ENCODE data around the gene RALGPS1. TPM values are rescaled to one million over a fixed set of nuclear protein-coding genes. Genes with fewer than 3 reads are reported as not detected.
A peak's percentile ranks its signal among the peaks of the same experiment; 100 is the strongest.

Gene RALGPS1
- polyA plus RNA-seq, 2 donors = 3.8 to 6.4 TPM

DNA sequence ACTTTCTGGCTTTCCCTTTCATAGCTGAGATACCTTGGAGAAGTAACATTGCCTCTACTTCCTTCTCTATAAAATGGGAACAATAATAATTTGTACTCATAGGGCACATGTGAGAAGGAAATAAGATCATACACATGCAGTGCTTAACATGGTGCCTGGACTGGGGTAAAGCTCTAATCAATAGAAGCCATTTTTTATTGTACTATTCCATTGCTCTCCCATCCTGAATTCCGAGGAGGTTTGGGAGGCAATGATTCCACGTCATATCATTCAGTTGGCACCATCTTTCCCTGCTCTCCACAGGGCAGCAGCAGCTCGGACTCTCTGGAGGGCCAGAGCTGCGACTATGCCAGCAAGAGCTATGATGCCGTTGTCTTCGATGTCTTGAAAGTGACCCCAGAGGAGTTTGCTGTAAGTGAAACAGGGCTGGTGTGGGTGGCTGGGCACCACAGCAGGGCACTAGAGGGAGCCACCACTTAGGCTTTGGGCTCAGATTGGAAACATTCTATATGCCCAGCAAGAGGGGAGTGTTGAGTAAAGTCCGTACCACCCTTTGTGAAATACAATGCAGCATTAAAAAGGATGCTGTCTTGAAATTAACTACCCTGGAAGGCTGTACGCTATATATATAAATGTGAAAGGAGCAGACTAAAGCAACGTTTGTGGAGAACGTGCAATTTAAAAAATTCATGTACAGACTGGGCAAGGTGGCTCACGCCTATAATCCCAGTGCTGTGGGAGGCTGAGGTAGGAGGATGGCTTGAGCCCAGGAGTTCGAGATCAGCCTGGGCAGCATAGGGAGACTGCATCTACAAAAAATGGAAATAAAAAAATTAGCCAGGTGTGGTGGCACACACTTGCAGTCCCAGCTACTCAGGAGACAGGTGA is 51.2 kb downstream of the RALGPS1 start:
- 62 to 73% methylated on average over 12 of the region's 12 CpGs for WGBS, 2 donors
- Histone ChIP-seq H3K36me3 (ENCODE audit: control insufficient read depth in 2 of 2, insufficient read depth in 2 of 2, low read length in 1 of 2) (peaks cover 0 to 3% of the 10 kb centered on the region in 2 donors), H3K4me3 (ENCODE audit: low read depth in 1 of 2, low read length in 2 of 2) (no peak overlapping the region), H3K27ac (ENCODE audit: low read depth in 2 of 2, low read length in 1 of 2) (no peak overlapping the region), H3K9me3 (ENCODE audit: control insufficient read depth in 2 of 2, insufficient read depth in 1 of 2, low read depth in 1 of 2, low read length in 1 of 2) (no peaks in the 10 kb centered on the region), H3K4me1 (ENCODE audit: control insufficient read depth in 2 of 2, insufficient read depth in 2 of 2, low read length in 1 of 2) (no peaks in the 10 kb centered on the region), H3K27me3 (ENCODE audit: control insufficient read depth in 1 of 2, insufficient read depth in 2 of 2, low read length in 2 of 2) (no peaks in the 10 kb centered on the region)

DNA sequence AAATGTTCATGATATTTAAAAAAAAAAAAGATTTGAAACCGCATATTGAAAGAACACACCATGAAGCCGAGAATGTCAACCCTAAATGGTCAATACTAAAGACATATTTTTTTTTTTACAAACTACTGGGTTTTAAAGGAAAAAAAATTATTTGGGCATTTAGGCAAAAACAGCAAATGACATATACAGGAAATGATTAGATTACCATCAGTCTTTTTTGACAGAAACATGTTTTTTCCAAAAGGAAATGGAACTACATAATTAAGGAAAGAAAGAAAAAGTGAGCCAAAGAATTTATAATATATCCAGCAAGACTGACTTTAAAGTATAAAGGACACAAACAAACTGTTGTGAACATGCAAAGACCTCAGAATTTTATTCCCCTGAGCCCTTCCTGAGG is 56.7 kb downstream of the RALGPS1 start:
- Histone ChIP-seq H3K4me3 (ENCODE audit: low read depth in 1 of 2, low read length in 2 of 2) (no peak overlapping the region), H3K27me3 (ENCODE audit: control insufficient read depth in 1 of 2, insufficient read depth in 2 of 2, low read length in 2 of 2) (no peaks in the 10 kb centered on the region), H3K36me3 (ENCODE audit: control insufficient read depth in 2 of 2, insufficient read depth in 2 of 2, low read length in 1 of 2) (peaks cover 0 to 3% of the 10 kb centered on the region in 2 donors), H3K27ac (ENCODE audit: low read depth in 2 of 2, low read length in 1 of 2) (no peak overlapping the region), H3K4me1 (ENCODE audit: control insufficient read depth in 2 of 2, insufficient read depth in 2 of 2, low read length in 1 of 2) (no peaks in the 10 kb centered on the region), H3K9me3 (ENCODE audit: control insufficient read depth in 2 of 2, insufficient read depth in 1 of 2, low read depth in 1 of 2, low read length in 1 of 2) (no peaks in the 10 kb centered on the region)
- WGBS, 2 donors = 91 to 95% methylated on average over 2 of the region's 2 CpGs

DNA sequence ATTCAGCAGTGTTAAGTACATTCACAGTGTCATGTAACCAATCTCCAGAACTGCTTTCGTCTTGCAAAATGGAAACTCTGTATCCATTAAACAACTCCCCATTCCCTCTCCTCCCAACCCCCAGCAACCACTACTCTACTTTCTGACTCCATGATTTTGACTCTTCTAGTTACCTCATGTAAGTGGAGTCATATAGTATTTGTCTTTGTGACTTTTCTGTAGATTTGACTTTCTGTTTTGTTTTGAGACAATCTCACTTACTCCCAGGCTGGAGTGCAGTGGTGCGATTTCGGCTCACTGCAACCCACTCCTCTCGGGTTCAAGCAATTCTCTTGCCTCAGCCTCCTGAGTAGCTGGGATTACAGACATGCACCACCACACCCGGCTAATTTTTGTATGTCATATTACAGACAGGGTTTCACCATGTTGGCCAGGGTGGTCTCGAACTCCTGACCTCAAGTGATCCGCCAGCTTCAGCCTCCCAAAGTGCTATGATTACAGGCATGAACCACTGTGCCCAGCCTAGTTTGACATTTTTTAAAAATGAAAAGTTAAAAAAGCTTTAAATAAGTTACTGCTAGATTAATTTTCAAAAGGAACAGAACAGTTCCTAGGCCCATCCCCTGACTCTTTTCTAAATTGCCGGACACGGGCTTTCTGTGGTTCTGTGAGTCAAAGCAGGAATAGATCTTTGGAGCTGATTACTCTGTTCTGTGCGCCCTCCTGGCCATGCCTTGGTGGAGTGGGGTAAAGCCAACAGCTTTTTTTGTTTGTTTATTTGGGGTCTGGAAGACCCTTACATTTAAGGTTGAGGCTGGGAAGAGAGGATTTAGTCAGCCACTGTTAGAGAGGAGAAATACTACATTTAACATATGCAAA is 59.3 kb downstream of the RALGPS1 start:
- no peak overlapping the region for H3K4me3 ChIP-seq (ENCODE audit: low read depth in 1 of 2, low read length in 2 of 2)

DNA sequence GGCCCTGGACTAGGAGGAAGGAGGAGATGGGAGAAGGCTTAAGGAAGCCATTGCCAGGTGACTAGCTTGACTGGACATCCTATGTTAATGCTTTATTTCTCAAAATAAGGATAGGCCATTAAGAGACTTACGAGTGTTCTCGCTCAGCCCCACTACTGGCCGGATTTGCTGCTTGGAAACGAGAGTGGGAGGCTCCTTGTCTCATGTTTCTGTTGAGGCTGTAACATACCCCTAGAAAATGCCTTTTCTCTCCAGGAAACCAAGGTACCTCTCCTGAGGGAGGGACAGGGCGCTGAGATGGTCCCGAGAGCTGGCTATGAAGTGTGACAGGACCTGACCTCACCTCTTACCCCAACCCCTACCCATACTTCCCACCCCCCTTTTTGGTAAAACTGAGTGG is 60.0 kb downstream of the RALGPS1 start:
- WGBS, 2 donors = 92 to 93% methylated on average over 6 of the region's 6 CpGs
- H3K9me3 ChIP-seq (ENCODE audit: control insufficient read depth in 2 of 2, insufficient read depth in 1 of 2, low read depth in 1 of 2, low read length in 1 of 2) = no peaks in the 10 kb centered on the region
- no peaks in the 10 kb centered on the region for H3K27me3 ChIP-seq (ENCODE audit: control insufficient read depth in 1 of 2, insufficient read depth in 2 of 2, low read length in 2 of 2)
- H3K36me3 ChIP-seq (ENCODE audit: control insufficient read depth in 2 of 2, insufficient read depth in 2 of 2, low read length in 1 of 2) = no peaks in the 10 kb centered on the region
- H3K4me3 ChIP-seq (ENCODE audit: low read depth in 1 of 2, low read length in 2 of 2) = no peak overlapping the region
- no peak overlapping the region for H3K27ac ChIP-seq (ENCODE audit: low read depth in 2 of 2, low read length in 1 of 2)
- no peaks in the 10 kb centered on the region for H3K4me1 ChIP-seq (ENCODE audit: control insufficient read depth in 2 of 2, insufficient read depth in 2 of 2, low read length in 1 of 2)

More for the DNA sequence above, 59.3 kb downstream of the RALGPS1 start:
- WGBS, 2 donors = 92 to 94% methylated on average over 10 of the region's 10 CpGs
- no peaks in the 10 kb centered on the region for H3K4me1 ChIP-seq (ENCODE audit: control insufficient read depth in 2 of 2, insufficient read depth in 2 of 2, low read length in 1 of 2)
- H3K36me3 ChIP-seq (ENCODE audit: control insufficient read depth in 2 of 2, insufficient read depth in 2 of 2, low read length in 1 of 2) = no peaks in the 10 kb centered on the region
- H3K27me3 ChIP-seq (ENCODE audit: control insufficient read depth in 1 of 2, insufficient read depth in 2 of 2, low read length in 2 of 2) = no peaks in the 10 kb centered on the region
- H3K9me3 ChIP-seq (ENCODE audit: control insufficient read depth in 2 of 2, insufficient read depth in 1 of 2, low read depth in 1 of 2, low read length in 1 of 2) = no peaks in the 10 kb centered on the region
- H3K27ac ChIP-seq (ENCODE audit: low read depth in 2 of 2, low read length in 1 of 2) = no peak overlapping the region

DNA sequence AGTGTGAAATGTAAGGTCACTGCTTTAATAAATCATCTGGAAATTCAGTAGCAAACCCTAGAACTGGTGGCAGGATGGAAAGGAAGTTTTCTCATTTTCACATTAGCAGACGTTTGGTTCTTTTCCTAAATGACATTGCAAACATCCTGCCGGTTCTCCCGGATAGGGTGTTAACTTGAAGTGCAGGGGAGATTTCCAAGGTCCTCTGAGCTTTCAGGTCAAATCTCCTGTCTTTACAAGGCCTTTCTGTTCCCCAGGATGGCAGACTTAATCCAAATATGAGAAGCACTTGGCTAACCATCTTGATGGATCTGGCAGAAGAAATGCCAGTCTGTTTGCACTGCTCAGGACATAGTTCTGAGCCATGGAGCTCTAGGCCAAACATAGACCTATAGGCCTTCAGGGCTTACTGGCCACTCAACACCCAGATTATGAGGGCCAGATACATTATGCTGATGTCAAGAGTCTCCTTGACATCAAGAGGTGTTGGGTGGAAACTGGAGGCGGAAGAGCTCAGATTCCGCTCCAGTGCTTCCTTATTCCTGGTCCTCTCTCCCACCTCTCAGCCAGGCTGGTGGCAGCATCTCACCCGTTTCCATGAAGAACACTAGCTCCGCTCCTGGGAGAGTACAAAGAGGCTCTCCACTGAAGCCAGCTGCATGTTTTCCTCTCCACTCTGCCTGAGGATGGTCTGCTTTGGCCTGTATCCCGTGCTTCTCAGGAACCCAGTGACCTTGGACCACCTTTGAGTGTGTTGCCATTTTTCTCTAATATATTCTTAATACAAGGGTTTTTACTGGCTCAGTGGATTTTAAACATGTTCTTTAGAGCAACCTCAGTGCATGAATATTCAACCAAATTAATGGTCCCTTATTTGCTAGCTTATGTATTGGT is 61.0 kb downstream of the RALGPS1 start:
- no peak overlapping the region for H3K27ac ChIP-seq (ENCODE audit: low read depth in 2 of 2, low read length in 1 of 2)
- WGBS, 2 donors = 73 to 77% methylated on average over 8 of the region's 8 CpGs

DNA sequence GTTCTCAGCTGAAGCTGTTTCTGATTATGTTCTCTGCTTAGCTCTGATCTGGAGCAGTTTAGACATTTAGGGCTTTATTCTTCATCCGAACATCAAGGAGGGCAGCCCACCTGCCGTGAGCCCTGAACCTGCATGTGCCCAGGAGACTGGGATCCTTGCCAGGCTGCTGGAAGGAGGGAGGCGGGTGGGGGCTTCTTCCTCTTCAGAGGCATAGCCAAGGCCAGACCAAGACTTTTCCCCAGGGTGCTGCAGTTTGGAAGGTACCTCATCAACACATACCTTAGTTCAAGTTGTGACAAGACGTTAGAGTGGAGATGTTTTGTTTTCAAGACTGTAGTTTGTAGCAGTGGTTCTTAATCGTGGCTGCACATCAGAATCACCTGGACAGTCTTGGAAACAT is 64.9 kb downstream of the RALGPS1 start:
- Histone ChIP-seq H3K4me1 (ENCODE audit: control insufficient read depth in 2 of 2, insufficient read depth in 2 of 2, low read length in 1 of 2) (no peaks in the 10 kb centered on the region), H3K4me3 (ENCODE audit: low read depth in 1 of 2, low read length in 2 of 2) (no peak overlapping the region), H3K27ac (ENCODE audit: low read depth in 2 of 2, low read length in 1 of 2) (peak overlapping the region in 1 of 2 donors; percentile 30), H3K27me3 (ENCODE audit: control insufficient read depth in 1 of 2, insufficient read depth in 2 of 2, low read length in 2 of 2) (no peaks in the 10 kb centered on the region), H3K36me3 (ENCODE audit: control insufficient read depth in 2 of 2, insufficient read depth in 2 of 2, low read length in 1 of 2) (no peaks in the 10 kb centered on the region), H3K9me3 (ENCODE audit: control insufficient read depth in 2 of 2, insufficient read depth in 1 of 2, low read depth in 1 of 2, low read length in 1 of 2) (no peaks in the 10 kb centered on the region)
- 56 to 61% methylated on average over 5 of the region's 5 CpGs for WGBS, 2 donors

More for the DNA sequence above, 61.0 kb downstream of the RALGPS1 start:
- Histone ChIP-seq H3K27me3 (ENCODE audit: control insufficient read depth in 1 of 2, insufficient read depth in 2 of 2, low read length in 2 of 2) (no peaks in the 10 kb centered on the region), H3K4me1 (ENCODE audit: control insufficient read depth in 2 of 2, insufficient read depth in 2 of 2, low read length in 1 of 2) (no peaks in the 10 kb centered on the region), H3K36me3 (ENCODE audit: control insufficient read depth in 2 of 2, insufficient read depth in 2 of 2, low read length in 1 of 2) (no peaks in the 10 kb centered on the region), H3K9me3 (ENCODE audit: control insufficient read depth in 2 of 2, insufficient read depth in 1 of 2, low read depth in 1 of 2, low read length in 1 of 2) (no peaks in the 10 kb centered on the region), H3K4me3 (ENCODE audit: low read depth in 1 of 2, low read length in 2 of 2) (no peak overlapping the region)

DNA sequence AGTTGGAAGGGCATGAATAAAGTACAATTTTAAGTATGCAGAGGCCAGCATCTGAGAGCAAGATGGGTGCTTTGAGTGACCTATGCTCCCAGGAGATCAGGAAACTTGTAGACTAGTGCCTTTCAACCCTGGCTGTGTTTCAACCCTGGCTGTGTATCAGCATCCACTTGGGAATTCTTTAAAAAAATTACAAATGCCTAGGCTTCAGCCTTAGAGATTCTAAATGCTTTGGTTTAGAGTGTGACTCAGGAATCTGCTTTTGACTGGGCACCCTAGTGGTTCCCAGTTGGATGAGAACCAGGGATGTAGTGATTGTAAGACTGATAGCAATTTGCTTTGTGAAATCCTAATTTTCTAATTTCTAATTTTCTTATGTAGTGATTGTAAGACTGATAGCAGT is 65.6 kb downstream of the RALGPS1 start:
- Histone ChIP-seq H3K27ac (ENCODE audit: low read depth in 2 of 2, low read length in 1 of 2) (no peak overlapping the region), H3K36me3 (ENCODE audit: control insufficient read depth in 2 of 2, insufficient read depth in 2 of 2, low read length in 1 of 2) (no peaks in the 10 kb centered on the region), H3K27me3 (ENCODE audit: control insufficient read depth in 1 of 2, insufficient read depth in 2 of 2, low read length in 2 of 2) (no peaks in the 10 kb centered on the region), H3K4me1 (ENCODE audit: control insufficient read depth in 2 of 2, insufficient read depth in 2 of 2, low read length in 1 of 2) (peaks cover 0 to 3% of the 10 kb centered on the region in 2 donors), H3K9me3 (ENCODE audit: control insufficient read depth in 2 of 2, insufficient read depth in 1 of 2, low read depth in 1 of 2, low read length in 1 of 2) (no peaks in the 10 kb centered on the region), H3K4me3 (ENCODE audit: low read depth in 1 of 2, low read length in 2 of 2) (no peak overlapping the region)

DNA sequence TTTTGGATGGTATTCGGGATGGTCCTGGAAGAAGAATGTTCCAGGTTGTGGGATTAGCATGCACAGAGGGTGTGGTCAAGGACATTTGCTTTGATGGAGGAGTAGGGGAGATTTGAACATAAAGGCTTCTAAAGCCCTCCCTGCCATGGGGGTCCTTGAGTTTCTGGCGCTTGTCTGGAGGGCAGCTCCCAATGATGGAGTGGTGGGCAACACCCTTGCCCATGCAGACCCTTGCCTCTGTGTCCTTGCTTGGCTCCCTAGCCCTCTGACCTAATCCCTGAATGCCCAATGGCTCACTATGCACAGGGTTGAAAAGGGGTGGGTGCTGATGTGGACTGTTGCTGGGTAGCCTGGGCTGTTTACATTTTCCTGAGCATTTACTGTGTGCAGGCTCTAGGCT is 66.6 kb downstream of the RALGPS1 start:
- peaks cover under 1 to 7% of the 10 kb centered on the region in 2 donors for H3K4me1 ChIP-seq (ENCODE audit: control insufficient read depth in 2 of 2, insufficient read depth in 2 of 2, low read length in 1 of 2)
- H3K4me3 ChIP-seq (ENCODE audit: low read depth in 1 of 2, low read length in 2 of 2) = no peak overlapping the region
- no peaks in the 10 kb centered on the region for H3K9me3 ChIP-seq (ENCODE audit: control insufficient read depth in 2 of 2, insufficient read depth in 1 of 2, low read depth in 1 of 2, low read length in 1 of 2)
- H3K36me3 ChIP-seq (ENCODE audit: control insufficient read depth in 2 of 2, insufficient read depth in 2 of 2, low read length in 1 of 2) = no peaks in the 10 kb centered on the region
- H3K27me3 ChIP-seq (ENCODE audit: control insufficient read depth in 1 of 2, insufficient read depth in 2 of 2, low read length in 2 of 2) = no peaks in the 10 kb centered on the region
- H3K27ac ChIP-seq (ENCODE audit: low read depth in 2 of 2, low read length in 1 of 2) = no peak overlapping the region
- WGBS, 2 donors = 98 to 99% methylated on average over 2 of the region's 2 CpGs
